ENCODE measurements around the gene HAPLN2.

DNA sequence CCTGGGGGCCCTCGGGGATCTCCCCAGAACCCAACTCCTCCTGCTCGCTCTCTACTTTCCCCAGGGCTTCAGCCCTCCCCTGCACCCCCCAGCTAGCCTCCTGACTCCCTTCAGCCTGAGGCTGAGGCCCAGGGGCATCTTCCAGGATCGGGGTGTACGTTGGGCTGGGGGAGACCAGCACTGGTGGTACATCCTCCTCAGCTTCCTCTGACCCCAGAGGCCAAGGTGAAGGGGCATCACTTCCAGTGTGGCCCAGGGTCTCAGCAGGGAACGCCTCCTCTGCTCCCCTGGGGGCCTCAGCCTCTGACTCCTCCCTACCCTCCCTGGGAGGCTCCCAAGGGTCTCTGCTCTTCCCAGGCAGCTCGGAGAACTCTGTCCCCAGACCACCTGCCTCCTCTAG lies 51.1 kb downstream of the HAPLN2 start:
- no peak for TF ChIP-seq EZH2 (IDR thresholded peaks at IDR 0.05)
- TF ChIP-seq POLR2AphosphoS5 (IDR thresholded peaks at IDR 0.05; ENCODE audit: borderline replicate concordance, low read depth, low read length), result no peak

Measured in SK-N-MC (cell line).